C4-2B (cell line): ENCODE results near the gene ADGRE1.

Experiments
- ZFX ChIP-seq: fragments of 450-650 bp; IDR thresholded peaks from 2 replicates; pipeline ENCODE4 v1.6.1; 2017
- TF ChIP-seq, protein P1 (sequence below): fragments of 450-650 bp; conservative IDR thresholded peaks from 2 replicates; pipeline ENCODE4 v1.5.1; 2017; ENCODE audit warnings: mild to moderate bottlenecking

DNA sequence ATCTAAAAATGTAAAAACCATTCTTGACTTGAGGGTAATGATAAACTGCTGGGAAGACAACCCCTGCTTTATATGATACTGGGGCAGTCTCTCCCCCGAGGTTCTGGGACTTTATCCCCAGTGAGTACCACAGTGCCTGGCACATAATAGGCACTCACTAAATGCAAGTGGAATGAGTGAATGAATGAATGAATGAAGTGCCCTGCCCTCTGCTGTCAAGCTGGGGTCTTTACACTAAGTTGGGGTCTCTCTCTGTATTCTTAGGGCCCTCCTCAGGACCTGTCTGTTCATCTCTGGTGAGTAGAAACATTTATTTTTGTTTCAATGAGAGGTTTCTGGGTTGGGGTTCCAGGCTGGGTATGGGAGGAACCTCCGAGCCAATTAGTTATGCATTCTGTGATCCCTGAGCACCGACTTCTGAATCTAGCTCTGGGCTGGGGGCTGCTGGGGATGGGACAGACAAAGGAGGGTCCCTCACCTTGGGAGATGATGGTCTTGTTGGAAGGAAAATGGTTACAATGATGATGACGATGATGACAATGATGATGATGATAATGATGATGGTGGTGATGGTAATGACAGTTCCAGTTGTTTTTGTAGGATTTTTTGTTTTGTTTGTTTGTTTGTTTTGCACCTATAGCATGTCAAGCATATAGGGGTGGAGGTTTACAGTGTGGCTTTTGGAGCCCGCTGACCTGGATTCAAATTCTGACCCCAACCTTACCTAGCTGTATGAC, 44.3 kb upstream of the ADGRE1 start:
- TF ChIP-seq, protein P1, sequence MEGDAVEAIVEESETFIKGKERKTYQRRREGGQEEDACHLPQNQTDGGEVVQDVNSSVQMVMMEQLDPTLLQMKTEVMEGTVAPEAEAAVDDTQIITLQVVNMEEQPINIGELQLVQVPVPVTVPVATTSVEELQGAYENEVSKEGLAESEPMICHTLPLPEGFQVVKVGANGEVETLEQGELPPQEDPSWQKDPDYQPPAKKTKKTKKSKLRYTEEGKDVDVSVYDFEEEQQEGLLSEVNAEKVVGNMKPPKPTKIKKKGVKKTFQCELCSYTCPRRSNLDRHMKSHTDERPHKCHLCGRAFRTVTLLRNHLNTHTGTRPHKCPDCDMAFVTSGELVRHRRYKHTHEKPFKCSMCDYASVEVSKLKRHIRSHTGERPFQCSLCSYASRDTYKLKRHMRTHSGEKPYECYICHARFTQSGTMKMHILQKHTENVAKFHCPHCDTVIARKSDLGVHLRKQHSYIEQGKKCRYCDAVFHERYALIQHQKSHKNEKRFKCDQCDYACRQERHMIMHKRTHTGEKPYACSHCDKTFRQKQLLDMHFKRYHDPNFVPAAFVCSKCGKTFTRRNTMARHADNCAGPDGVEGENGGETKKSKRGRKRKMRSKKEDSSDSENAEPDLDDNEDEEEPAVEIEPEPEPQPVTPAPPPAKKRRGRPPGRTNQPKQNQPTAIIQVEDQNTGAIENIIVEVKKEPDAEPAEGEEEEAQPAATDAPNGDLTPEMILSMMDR, result no peak
- no peak for TF ChIP-seq ZFX
